Measurements from ENCODE around the gene RCAN2.

DNA sequence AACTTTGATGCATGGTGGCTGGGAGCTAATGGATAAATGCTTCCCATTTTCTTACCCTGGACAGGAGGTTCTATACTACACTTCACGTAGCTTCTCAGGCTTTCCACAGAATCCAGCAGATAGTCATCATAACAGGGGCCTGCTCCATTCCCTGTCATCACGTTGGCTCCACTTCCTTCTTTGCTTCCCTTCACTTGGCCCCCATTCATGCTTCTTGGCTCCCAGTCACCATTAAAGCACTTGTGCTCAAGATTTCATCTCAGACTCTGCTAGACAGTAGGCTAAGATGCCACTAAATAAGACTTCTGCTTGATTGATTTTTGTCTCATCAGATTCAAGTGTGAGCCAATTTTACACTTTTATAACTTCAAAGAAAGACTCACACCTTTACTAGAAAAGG is 186.0 kb downstream of the RCAN2 start:
- TF ChIP-seq, protein P1, sequence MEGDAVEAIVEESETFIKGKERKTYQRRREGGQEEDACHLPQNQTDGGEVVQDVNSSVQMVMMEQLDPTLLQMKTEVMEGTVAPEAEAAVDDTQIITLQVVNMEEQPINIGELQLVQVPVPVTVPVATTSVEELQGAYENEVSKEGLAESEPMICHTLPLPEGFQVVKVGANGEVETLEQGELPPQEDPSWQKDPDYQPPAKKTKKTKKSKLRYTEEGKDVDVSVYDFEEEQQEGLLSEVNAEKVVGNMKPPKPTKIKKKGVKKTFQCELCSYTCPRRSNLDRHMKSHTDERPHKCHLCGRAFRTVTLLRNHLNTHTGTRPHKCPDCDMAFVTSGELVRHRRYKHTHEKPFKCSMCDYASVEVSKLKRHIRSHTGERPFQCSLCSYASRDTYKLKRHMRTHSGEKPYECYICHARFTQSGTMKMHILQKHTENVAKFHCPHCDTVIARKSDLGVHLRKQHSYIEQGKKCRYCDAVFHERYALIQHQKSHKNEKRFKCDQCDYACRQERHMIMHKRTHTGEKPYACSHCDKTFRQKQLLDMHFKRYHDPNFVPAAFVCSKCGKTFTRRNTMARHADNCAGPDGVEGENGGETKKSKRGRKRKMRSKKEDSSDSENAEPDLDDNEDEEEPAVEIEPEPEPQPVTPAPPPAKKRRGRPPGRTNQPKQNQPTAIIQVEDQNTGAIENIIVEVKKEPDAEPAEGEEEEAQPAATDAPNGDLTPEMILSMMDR (IDR thresholded peaks at IDR 0.05) = no peak
- no peak for TF ChIP-seq POLR2A (IDR thresholded peaks at IDR 0.05)

Data from upper lobe of left lung (tissue), 4 donors.